PC-9 (cell line): ENCODE data around the gene TOM1L2. TPM values are rescaled to one million over a fixed set of nuclear protein-coding genes. Genes with fewer than 3 reads are reported as not detected.

Experiments used
- BruUV-seq: library from RNA; stranded (reverse); fragments of 400-500 nt; replicated peaks from 2 replicates; lab custom pipeline; 2021; lab: Mats Ljungman, UMichigan
- CTCF ChIA-PET: fragments of 300-600 bp; sonication (Branson Sonifier 250); formaldehyde crosslinking; loops from one replicate; lab custom pipeline; 2022; ENCODE audit warnings: antibody characterized with exemption; lab: Charles Lee
- POLR2A ChIA-PET: fragments of 300-600 bp; sonication (Branson Sonifier 250); formaldehyde crosslinking; loops from one replicate; lab custom pipeline; 2022; ENCODE audit warnings: antibody characterized with exemption; ENCODE audit not compliant: unreplicated experiment; lab: Charles Lee
- DNase-seq, 2 experiments: peaks; one replicate each; pipeline versions ENCODE4 v3.0.0 to v3.0.0-alpha.2; 2015 to 2022; ENCODE audit warnings: mixed read lengths in 1 of 2
- H2AFZ ChIP-seq: fragments of 200-600 bp; sonication (generic); 2 replicates; pipeline ENCODE4 v1.8.1; 2017; ENCODE audit warnings: antibody characterized with exemption
- H3F3A ChIP-seq: fragments of 200-600 bp; sonication (generic); 2 replicates; pipeline ENCODE4 v1.8.1; 2017; ENCODE audit warnings: antibody characterized with exemption, mild to moderate bottlenecking, low read depth; ENCODE audit not compliant: insufficient read depth
- H3K27ac ChIP-seq: fragments of 200-600 bp; sonication (generic); 2 replicates; pipeline ENCODE4 v1.6.1; 2016; ENCODE audit warnings: mixed run types
- H3K27me3 ChIP-seq: fragments of 200-600 bp; sonication (generic); 2 replicates; pipeline ENCODE4 v1.6.1; 2016; ENCODE audit warnings: low read depth, mixed run types; ENCODE audit not compliant: insufficient read depth
- H3K36me3 ChIP-seq: fragments of 200-600 bp; sonication (generic); 2 replicates; pipeline ENCODE4 v1.6.1; 2016; ENCODE audit warnings: low read depth, mixed run types
- H3K4me1 ChIP-seq: fragments of 200-600 bp; sonication (generic); replicated peaks from 2 replicates; pipeline ENCODE4 v1.6.1; 2016; ENCODE audit warnings: mixed run types; ENCODE audit not compliant: insufficient read depth
- H3K4me2 ChIP-seq: fragments of 200-600 bp; sonication (generic); 2 replicates; pipeline ENCODE4 v1.6.1; 2017; ENCODE audit warnings: mixed run types
- H3K4me3 ChIP-seq: fragments of 200-600 bp; sonication (generic); 2 replicates; pipeline ENCODE4 v1.6.1; 2016; ENCODE audit warnings: mixed run types
- H3K79me2 ChIP-seq: fragments of 200-600 bp; sonication (generic); 2 replicates; pipeline ENCODE4 v1.6.1; 2017; ENCODE audit warnings: low read depth, mixed run types
- H3K9me2 ChIP-seq: fragments of 200-600 bp; sonication (generic); 2 replicates; pipeline ENCODE4 v1.8.1; 2017; ENCODE audit warnings: mild to moderate bottlenecking; ENCODE audit not compliant: insufficient read depth
- H3K9me3 ChIP-seq: fragments of 200-600 bp; sonication (generic); 2 replicates; pipeline ENCODE4 v1.8.1; 2016; ENCODE audit warnings: low read depth; ENCODE audit not compliant: insufficient read depth
- H4K20me1 ChIP-seq: fragments of 200-600 bp; sonication (generic); 2 replicates; pipeline ENCODE4 v1.8.1; 2017; ENCODE audit not compliant: insufficient read depth
- CTCF ChIP-seq: fragments of 200-600 bp; sonication (generic); conservative IDR thresholded peaks from 2 replicates; pipeline ENCODE4 v1.6.1; 2017; ENCODE audit warnings: mixed run types, antibody characterized with exemption, mild to moderate bottlenecking, moderate library complexity
- EZH2 ChIP-seq: fragments of 200-600 bp; sonication (generic); IDR thresholded peaks from 2 replicates; pipeline ENCODE4 v1.8.0; 2017; ENCODE audit warnings: antibody characterized with exemption, low read depth
- intact Hi-C: fragments of 100-400 bp; cut with micrococcal nuclease; formaldehyde crosslinking; loops from one replicate; pipeline ENCODE4 v1.10.0; 2022; ENCODE audit not compliant: unreplicated experiment
- total RNA-seq: library from RNA; stranded (reverse); gene quantifications from 2 replicates; pipeline ENCODE4 v1.2.3, GENCODE V29; 2021

The TOM1L2 gene
- total RNA-seq, 1 experiment from 2014 or later: 68.5 TPM

GRCh38 chr17:17928398-17929287 is 43.6 kb downstream of the TOM1L2 start:
- H3K36me3 ChIP-seq: no peaks in the 10 kb centered on the region
- intact Hi-C loops: no loop called here
- no peaks in the 10 kb centered on the region for H3K27me3 ChIP-seq
- ChIA-PET CTCF (interaction anchor here (0.7 to 0.8 kb wide), 2 partner anchors 13 to 20 kb away, joined by 4 read pairs; no protein-coding TSS in a partner anchor), POLR2A (interaction anchor here (0.6 kb wide), 1 partner anchor 44 kb away, joined by 4 read pairs; the partner anchor contains the start of genes DRC3 and TOM1L2)
- no peak overlapping the region for H2AFZ ChIP-seq
- no peak overlapping the region for H3K4me2 ChIP-seq
- no peaks in the 10 kb centered on the region; the same call in 1 of the 2 replicates for H4K20me1 ChIP-seq
- H3F3A ChIP-seq: peaks cover 3% of the 10 kb centered on the region
- DNase-seq: no peak
- H3K79me2 ChIP-seq: peaks cover 16% of the 10 kb centered on the region
- H3K4me1 ChIP-seq: peaks cover 2% of the 10 kb centered on the region; the same call in 1 of the 2 replicates
- BruUV-seq: no TSS peak
- H3K27ac ChIP-seq: no peak overlapping the region
- TF ChIP-seq EZH2: no peak
- no peak for TF ChIP-seq CTCF
- H3K4me3 ChIP-seq: no peak overlapping the region
- no peaks in the 10 kb centered on the region for H3K9me2 ChIP-seq
- no peaks in the 10 kb centered on the region for H3K9me3 ChIP-seq

GRCh38 chr17:17926840-17927449 is 45.3 kb downstream of the TOM1L2 start:
- H3K27me3 ChIP-seq: no peaks in the 10 kb centered on the region
- TF ChIP-seq CTCF (no peak), EZH2 (no peak)
- no peak overlapping the region for H2AFZ ChIP-seq
- H3K4me2 ChIP-seq: no peak overlapping the region
- no peak overlapping the region for H3K27ac ChIP-seq
- H3K4me3 ChIP-seq: no peak overlapping the region
- ChIA-PET CTCF (no interaction called here), POLR2A (no interaction called here)
- intact Hi-C loops: no loop called here
- peaks cover 19% of the 10 kb centered on the region for H3K4me1 ChIP-seq
- no peaks in the 10 kb centered on the region; the same call in 1 of the 2 replicates for H4K20me1 ChIP-seq
- H3K9me2 ChIP-seq: no peaks in the 10 kb centered on the region
- no peaks in the 10 kb centered on the region for H3K36me3 ChIP-seq
- H3F3A ChIP-seq: peaks cover 19% of the 10 kb centered on the region
- BruUV-seq: no TSS peak
- DNase-seq: no peak
- peaks cover 21% of the 10 kb centered on the region for H3K79me2 ChIP-seq
- no peaks in the 10 kb centered on the region for H3K9me3 ChIP-seq

- Histone ChIP-seq H3K4me2 (no peak overlapping the region), H3K79me2 (peaks cover 20% of the 10 kb centered on the region), H3K9me3 (no peaks in the 10 kb centered on the region), H3K4me1 (peaks cover 27% of the 10 kb centered on the region), H3K9me2 (no peaks in the 10 kb centered on the region), H3K36me3 (no peaks in the 10 kb centered on the region), H3F3A (peaks cover 23% of the 10 kb centered on the region), H3K4me3 (no peak overlapping the region), H2AFZ (no peak overlapping the region), H3K27me3 (no peaks in the 10 kb centered on the region), H4K20me1 (no peaks in the 10 kb centered on the region; the same call in 1 of the 2 replicates), H3K27ac (no peak overlapping the region)
- no peak for DNase-seq
- ChIA-PET CTCF (interaction anchor here (0.5 to 0.6 kb wide), 3 partner anchors 29 to 281 kb away, joined by 3 to 4 read pairs (median 4); no protein-coding TSS in a partner anchor), POLR2A (interaction anchor here (0.7 kb wide), 1 partner anchor 45 kb away, joined by 8 read pairs; no protein-coding TSS in a partner anchor)
- BruUV-seq: no TSS peak
- intact Hi-C loops: no loop called here
- no peak for TF ChIP-seq EZH2
- no peak for TF ChIP-seq CTCF
These were observed 46.2 kb downstream of the TOM1L2 start for GRCh38 chr17:17926036-17926435.
